Thyroid gland (tissue), 4 donors: ENCODE results near the gene PKIB.

ENCODE experiments used
- POLR2A ChIP-seq, 2 donors: fragments of 450-650 bp; IDR thresholded peaks; one replicate each; pipeline ENCODE4 v1.6.1; 2017; ENCODE audit warnings: antibody characterized with exemption in 2 of 2, mild to moderate bottlenecking in 2 of 2, moderate library complexity in 1 of 2
- TF ChIP-seq, protein P1 (sequence below), 6 experiments: fragments of 200-600 bp in 3 of 6; fragments of 450-650 bp in 3 of 6; sonication (generic) in 3 of 6; IDR thresholded peaks; one replicate each; pipeline ENCODE4 v1.5.1; 2016 to 2019; ENCODE audit warnings: antibody characterized with exemption in 6 of 6, mild to moderate bottlenecking in 2 of 6, inconsistent platforms in 1 of 6, moderate library complexity in 1 of 6

- TF ChIP-seq, protein P1, sequence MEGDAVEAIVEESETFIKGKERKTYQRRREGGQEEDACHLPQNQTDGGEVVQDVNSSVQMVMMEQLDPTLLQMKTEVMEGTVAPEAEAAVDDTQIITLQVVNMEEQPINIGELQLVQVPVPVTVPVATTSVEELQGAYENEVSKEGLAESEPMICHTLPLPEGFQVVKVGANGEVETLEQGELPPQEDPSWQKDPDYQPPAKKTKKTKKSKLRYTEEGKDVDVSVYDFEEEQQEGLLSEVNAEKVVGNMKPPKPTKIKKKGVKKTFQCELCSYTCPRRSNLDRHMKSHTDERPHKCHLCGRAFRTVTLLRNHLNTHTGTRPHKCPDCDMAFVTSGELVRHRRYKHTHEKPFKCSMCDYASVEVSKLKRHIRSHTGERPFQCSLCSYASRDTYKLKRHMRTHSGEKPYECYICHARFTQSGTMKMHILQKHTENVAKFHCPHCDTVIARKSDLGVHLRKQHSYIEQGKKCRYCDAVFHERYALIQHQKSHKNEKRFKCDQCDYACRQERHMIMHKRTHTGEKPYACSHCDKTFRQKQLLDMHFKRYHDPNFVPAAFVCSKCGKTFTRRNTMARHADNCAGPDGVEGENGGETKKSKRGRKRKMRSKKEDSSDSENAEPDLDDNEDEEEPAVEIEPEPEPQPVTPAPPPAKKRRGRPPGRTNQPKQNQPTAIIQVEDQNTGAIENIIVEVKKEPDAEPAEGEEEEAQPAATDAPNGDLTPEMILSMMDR (IDR thresholded peaks at IDR 0.05): no peak
- TF ChIP-seq POLR2A (IDR thresholded peaks at IDR 0.05): no peak
Measured at GRCh38 chr6:122766256-122766655, 156.1 kb downstream of the PKIB start.
